K562 (cell line): Measurements from ENCODE around the gene SLC22A1. TPM values are rescaled to one million over a fixed set of nuclear protein-coding genes. Genes with fewer than 3 reads are reported as not detected.
A peak's percentile ranks its signal among the peaks of the same experiment; 100 is the strongest.
"Not testable (repeated sequence)": the region's sequence is repeated elsewhere in the genome, so short reads cannot be mapped to it uniquely, and the experiment has no call there.

ENCODE experiments used
- ATAC-seq: fragments of 200-7000 bp; cut with Tn5 transposase; 3 replicates; pipeline ENCODE4 v1.9.1; 2020; ENCODE audit warnings: moderate library complexity
- BruUV-seq: library from RNA; stranded (reverse); fragments of 400-500 nt; replicated peaks from 2 replicates; lab custom pipeline; 2021; lab: Mats Ljungman, UMichigan
- CTCF ChIA-PET: fragments of 300-600 bp; formaldehyde crosslinking; extraction: SDS; loops from one replicate; lab custom pipeline; 2021; ENCODE audit warnings: low intra/inter-chr PET ratio; lab: Yijun Ruan, JAX
- POLR2A ChIA-PET: fragments of 300-600, 350-650 bp; sonication (Branson Sonifier 250); formaldehyde crosslinking; extraction: SDS; loops from one replicate; lab custom pipeline; 2021; ENCODE audit warnings: antibody characterized with exemption, inconsistent platforms; lab: Yijun Ruan, JAX
- DNase-seq, 4 experiments: peaks; one replicate each; pipeline versions ENCODE4 v3.0.0 to v3.0.0-alpha.2; 2011 to 2018; ENCODE audit warnings: low spot score in 3 of 4, mixed read lengths in 3 of 4; ENCODE audit errors: extremely low read depth in 1 of 4
- FAIRE-seq: peaks from 2 replicates; lab custom pipeline; 2011; peaks lifted over from hg19 to GRCh38; lab: Jason Lieb, UNC
- H2AFZ ChIP-seq: 2 replicates; pipeline ENCODE4 v1.6.0; 2011; ENCODE audit warnings: low read depth, low read length, control low read depth, inconsistent platforms
- H3K27ac ChIP-seq: fragments of 200-600 bp; 3 replicates; pipeline ENCODE4 v1.8.0; 2011; ENCODE audit warnings: low read depth, mild to moderate bottlenecking, control low read depth, inconsistent platforms, low read length, moderate library complexity, mixed read lengths; ENCODE audit errors: extremely low read depth
- H3K27me3 ChIP-seq, 2 experiments: fragments of 300-600 bp in 1 of 2; 2 replicates in 1 of 2; 3 replicates in 1 of 2; pipeline versions ENCODE4 v1.6.0 to v1.8.0; 2011; ENCODE audit warnings: inconsistent platforms in 2 of 2, low read length in 2 of 2, mild to moderate bottlenecking in 1 of 2, mixed read lengths in 1 of 2, moderate library complexity in 1 of 2; ENCODE audit not compliant: control insufficient read depth in 2 of 2, insufficient read depth in 2 of 2
- H3K36me3 ChIP-seq: fragments of 300-600 bp; 3 replicates; pipeline ENCODE4 v1.8.0; 2011; ENCODE audit warnings: mild to moderate bottlenecking, low read length, inconsistent platforms; ENCODE audit not compliant: control insufficient read depth, insufficient read depth
- H3K4me1 ChIP-seq, 2 experiments: fragments of 200-600 bp in 1 of 2; replicated peaks in 1 of 2; 2 replicates in 1 of 2; 3 replicates in 1 of 2; pipeline versions ENCODE4 v1.5.1 to v1.8.0; 2011; ENCODE audit warnings: inconsistent platforms in 2 of 2, low read length in 2 of 2, mild to moderate bottlenecking in 1 of 2, mixed read lengths in 1 of 2, moderate library complexity in 1 of 2; ENCODE audit not compliant: control insufficient read depth in 2 of 2, insufficient read depth in 2 of 2
- H3K4me2 ChIP-seq: 2 replicates; pipeline ENCODE4 v1.6.1; 2011; ENCODE audit warnings: low read length, control low read depth, inconsistent platforms, mixed read lengths; ENCODE audit not compliant: insufficient read depth
- H3K4me3 ChIP-seq: fragments of 200-600 bp; sonication (generic), shearing (Covaris generic); 2 replicates; pipeline ENCODE4 v1.5.1; 2016; ENCODE audit warnings: control low read depth, inconsistent platforms
- H3K79me2 ChIP-seq: fragments of 200-600 bp; 3 replicates; pipeline ENCODE4 v1.8.0; 2011; ENCODE audit warnings: low read length, inconsistent platforms; ENCODE audit not compliant: control insufficient read depth, insufficient read depth
- H3K9ac ChIP-seq, 2 experiments: 2 replicates each; pipeline versions ENCODE4 v1.6.0 to v1.6.1; 2011; ENCODE audit warnings: low read depth in 2 of 2, low read length in 2 of 2, control low read depth in 1 of 2, inconsistent platforms in 1 of 2, mild to moderate bottlenecking in 1 of 2, mixed read lengths in 1 of 2; ENCODE audit not compliant: insufficient read depth in 1 of 2
- H3K9me1 ChIP-seq: one replicate; pipeline ENCODE4 v1.6.0; 2011; ENCODE audit warnings: inconsistent platforms, mild to moderate bottlenecking, low read length, moderate library complexity; ENCODE audit not compliant: control insufficient read depth, insufficient read depth
- H3K9me3 ChIP-seq: replicated peaks from 2 replicates; pipeline ENCODE4 v1.5.1; 2011; ENCODE audit warnings: low read depth, low read length, inconsistent platforms; ENCODE audit not compliant: control insufficient read depth, insufficient read depth
- H4K20me1 ChIP-seq: replicated peaks from 2 replicates; pipeline ENCODE4 v1.6.1; 2011; ENCODE audit warnings: low read length, inconsistent platforms, mixed read lengths; ENCODE audit not compliant: control insufficient read depth, insufficient read depth
- FOSL1 ChIP-seq: fragments of 200-800 bp; sonication (Bioruptor generic); conservative IDR thresholded peaks from 2 replicates; pipeline ENCODE4 v1.6.1; 2016; ENCODE audit warnings: missing genetic modification characterization, missing compliant biosample characterization
- HEY1 ChIP-seq: fragments of 250-450 bp; sonication (Bioruptor Pico); IDR thresholded peaks from 2 replicates; pipeline ENCODE4 v1.5.0; 2020; ENCODE audit warnings: mild to moderate bottlenecking, moderate library complexity, borderline replicate concordance
- JUND ChIP-seq, 2 experiments: IDR thresholded peaks; 2 replicates in 1 of 2; 3 replicates in 1 of 2; pipeline ENCODE4 v1.6.1; 2011; ENCODE audit warnings: borderline replicate concordance in 2 of 2, low read depth in 2 of 2, low read length in 2 of 2, improper control_type of control experiment in 1 of 2, missing biosample characterization in 1 of 2, missing genetic modification characterization in 1 of 2, missing genetic modification reagents in 1 of 2
- NR2C2 ChIP-seq, 2 experiments: fragments of 200-800 bp in 1 of 2; sonication (Bioruptor generic) in 1 of 2; sonication (generic) in 1 of 2; formaldehyde crosslinking in 1 of 2; IDR thresholded peaks; 2 replicates each; pipeline versions ENCODE4 v1.6.1 to v1.8.0; 2016 to 2022; ENCODE audit warnings: mild to moderate bottlenecking in 1 of 2, missing compliant biosample characterization in 1 of 2, missing genetic modification characterization in 1 of 2, missing genetic modification reagents in 1 of 2
- SP1 ChIP-seq: sonication (generic); formaldehyde crosslinking; IDR thresholded peaks from 2 replicates; pipeline ENCODE4 v1.8.1; 2022; ENCODE audit warnings: mild to moderate bottlenecking, missing genetic modification reagents
- SRSF1 ChIP-seq: fragments of 200-400 bp; formaldehyde crosslinking; IDR thresholded peaks from 2 replicates; pipeline ENCODE4 v1.6.1; 2017; ENCODE audit warnings: mild to moderate bottlenecking, low read depth, low read length, moderate library complexity
- ZNF174 ChIP-seq: fragments of 250-450 bp; sonication (Bioruptor Pico); IDR thresholded peaks from 2 replicates; pipeline ENCODE4 v1.4.0; 2020; ENCODE audit warnings: mild to moderate bottlenecking
- ZNF282 ChIP-seq: sonication (generic); formaldehyde crosslinking; IDR thresholded peaks from 2 replicates; pipeline ENCODE4 v1.8.1; 2023; ENCODE audit warnings: missing genetic modification reagents
- ZNF384 ChIP-seq: IDR thresholded peaks from 2 replicates; pipeline ENCODE4 v1.6.1; 2012; ENCODE audit warnings: low read depth, low read length, improper control_type of control experiment
- ZZZ3 ChIP-seq: fragments of 450-650 bp; IDR thresholded peaks from 2 replicates; pipeline ENCODE4 v1.6.1; 2016; ENCODE audit warnings: antibody characterized with exemption, mild to moderate bottlenecking, moderate library complexity
- WGBS: fragments of 100-300 bp; shearing (Covaris generic); methylation state at CpG from one replicate; pipeline ENCODE4 v1.1.6; 2016; ENCODE audit warnings: low coverage, mixed read lengths; ENCODE audit not compliant: insufficient coverage; ENCODE audit errors: missing lambda C conversion rate; 5-methylcytosine and 5-hydroxymethylcytosine counted together
- in situ Hi-C: fragments of 300-500 bp; cut with MboI; formaldehyde crosslinking; loops from 4 replicates; pipeline ENCODE4 v1.15.0; 2018; ENCODE audit warnings: inconsistent platforms, mixed read lengths
- intact Hi-C: fragments of 100-400 bp; cut with micrococcal nuclease; formaldehyde crosslinking; loops from 2 replicates; pipeline ENCODE4 v1.14.2; 2022
- polyA plus RNA-seq, 8 experiments: library from polyadenylated mRNA; depleted of rRNA in 4 of 8; stranded (reverse) in 5 of 8; unstranded in 3 of 8; fragments of >200 nt; fragmentation: Nextera tagmentation in 2 of 8; fragmentation: Illumina TruSeq in 1 of 8; extraction: Ambion mirVana in 2 of 8; extraction: Trizol in 1 of 8; gene quantifications; 2 replicates each; pipeline versions ENCODE4 v1.2.1 to v1.2.3, GENCODE V29; 2011 to 2014; ENCODE audit warnings: inconsistent platforms in 1 of 8, missing spikeins in 1 of 8
- total RNA-seq, 7 experiments: library from RNA; depleted of rRNA in 6 of 7; stranded (reverse); fragments of >200 nt in 6 of 7; fragmentation: Illumina TruSeq in 2 of 7; extraction: Trizol in 2 of 7; gene quantifications; 2 replicates each; pipeline versions ENCODE4 v1.2.1 to v1.2.3, GENCODE V29; 2011 to 2021; ENCODE audit warnings: low replicate concordance in 1 of 7
- TF ChIP-seq, protein P1 (sequence below): fragments of 250-450 bp; sonication (Bioruptor Pico); IDR thresholded peaks from 2 replicates; pipeline ENCODE4 v1.6.1; 2021; ENCODE audit warnings: mild to moderate bottlenecking

The SLC22A1 gene
- total and polyA plus RNA-seq, 9 of the 15 experiments (the other 6 are each of a cell fraction or from before 2014, with no cell fraction given): 0.11 to 0.60 (median 0.26) TPM; not detected in 4

DNA sequence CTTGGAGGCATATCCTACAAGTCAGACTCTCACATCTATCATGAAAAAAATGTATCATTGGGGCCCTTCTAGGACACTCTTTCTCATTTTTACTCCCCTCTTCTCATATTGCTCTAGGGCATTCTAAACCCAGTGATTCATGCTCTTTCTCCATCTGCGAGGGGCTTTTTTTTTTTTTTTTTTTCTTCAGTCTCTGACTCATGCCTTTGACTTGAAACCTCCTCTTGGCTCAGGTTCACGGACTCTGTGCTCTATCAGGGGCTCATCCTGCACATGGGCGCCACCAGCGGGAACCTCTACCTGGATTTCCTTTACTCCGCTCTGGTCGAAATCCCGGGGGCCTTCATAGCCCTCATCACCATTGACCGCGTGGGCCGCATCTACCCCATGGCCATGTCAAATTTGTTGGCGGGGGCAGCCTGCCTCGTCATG is 17.8 kb downstream of the SLC22A1 start:
- Histone ChIP-seq H4K20me1 (0 out of 2 replicates have a peak, but pooled peaks cover 6% of the 10 kb centered on the region), H2AFZ (no peak overlapping the region), H3K4me1 (no peaks in the 10 kb centered on the region), H3K36me3 (no peaks in the 10 kb centered on the region), H3K9me3 (no peaks in the 10 kb centered on the region), H3K9me1 (no peaks in the 10 kb centered on the region), H3K79me2 (no peaks in the 10 kb centered on the region), H3K27me3 (peaks cover 19 to 45% of the 10 kb centered on the region in 2 experiments), H3K27ac (no peak overlapping the region), H3K4me2 (no peak overlapping the region), H3K4me3 (no peak overlapping the region), H3K9ac (no peak overlapping the region)
- intact Hi-C loops: loop anchor here (5.0 kb wide), 2 partner anchors 128 to 277 kb away; no protein-coding TSS in a partner anchor
- no TSS peak for BruUV-seq
- TF ChIP-seq JUND (IDR thresholded peaks at IDR 0.05; ENCODE audit: borderline replicate concordance, low read depth, low read length) (0 out of 2 replicates have a peak, but pooled peaks have one; percentile 13), JUND (tag; IDR thresholded peaks at IDR 0.05; ENCODE audit: borderline replicate concordance, low read depth, low read length) (no peak), SP1 (CRISPR knock-in tag) (no peak), ZZZ3 (no peak), FOSL1 (tag) (peak; percentile 41; the same call in 1 of the 2 replicates), ZNF174 (CRISPR knock-in tag) (no peak), NR2C2 (CRISPR knock-in tag; IDR thresholded peaks at IDR 0.05) (no peak), NR2C2 (tag; IDR thresholded peaks at IDR 0.05) (no peak), SRSF1 (no peak), ZNF282 (CRISPR knock-in tag) (no peak), ZNF384 (peak; percentile 80), HEY1 (CRISPR knock-in tag) (no peak)
- TF ChIP-seq, protein P1, sequence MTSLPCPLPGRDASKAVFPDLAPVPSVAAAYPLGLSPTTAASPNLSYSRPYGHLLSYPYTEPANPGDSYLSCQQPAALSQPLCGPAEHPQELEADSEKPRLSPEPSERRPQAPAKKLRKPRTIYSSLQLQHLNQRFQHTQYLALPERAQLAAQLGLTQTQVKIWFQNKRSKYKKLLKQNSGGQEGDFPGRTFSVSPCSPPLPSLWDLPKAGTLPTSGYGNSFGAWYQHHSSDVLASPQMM (CRISPR knock-in tag): no peak
- no peak for FAIRE-seq
- in situ Hi-C loops: no loop called here
- ChIA-PET POLR2A (no interaction called here), CTCF (interaction anchor here (1.8 to 2.6 kb wide), 2 partner anchors 276 to 316 kb away, joined by 8 to 18 read pairs; no protein-coding TSS in a partner anchor)
- 7% methylated on average over 12 of the region's 12 CpGs for WGBS
- DNase-seq: no peak
- ATAC-seq: peak; percentile 20; the same call in 2 of the 3 replicates

DNA sequence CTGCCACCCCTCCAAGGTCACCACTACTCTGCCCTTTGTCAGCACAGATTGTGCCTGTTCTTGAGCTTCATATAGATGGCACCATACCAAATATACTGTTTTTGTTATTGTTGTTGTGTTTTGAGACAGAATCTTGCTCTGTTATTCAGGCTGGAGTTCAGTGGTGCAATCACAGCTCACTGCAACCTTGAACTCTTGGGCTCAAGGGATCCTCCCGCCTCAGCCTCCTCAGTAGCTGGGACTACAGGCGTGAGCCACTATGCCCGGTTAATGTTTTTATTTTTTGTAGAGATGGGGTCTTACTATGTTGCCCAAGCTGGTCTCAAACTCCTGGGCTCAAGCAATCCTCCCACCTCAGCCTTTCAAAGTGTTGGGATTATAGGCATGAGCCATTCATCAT is 18.9 kb downstream of the SLC22A1 start:
- H3K4me2 ChIP-seq, H3K9me1 ChIP-seq, BruUV-seq, H3K27ac ChIP-seq, FAIRE-seq, H3K79me2 ChIP-seq, H3K4me1 ChIP-seq, H2AFZ ChIP-seq, H3K9ac ChIP-seq, H3K9me3 ChIP-seq, intact Hi-C loops, ATAC-seq, DNase-seq, H3K4me3 ChIP-seq, H4K20me1 ChIP-seq, CTCF ChIA-PET, H3K36me3 ChIP-seq: not testable (repeated sequence)
- in situ Hi-C loops: loop anchor here (5.0 kb wide), 1 partner anchor 317 kb away; no protein-coding TSS in a partner anchor
- H3K27me3 ChIP-seq: peaks cover 14 to 37% of the 10 kb centered on the region in 2 experiments; a peak in 4 of 5 replicates
- 5% methylated on average over 3 of the region's 3 CpGs for WGBS
- POLR2A ChIA-PET: interaction anchor here (1.5 kb wide), 1 partner anchor 20 kb away, joined by 5 read pairs; no protein-coding TSS in a partner anchor
